OCI-LY7 (cell line): ENCODE measurements around the gene ARHGAP42.

Experiments used
- EZH2phosphoT487 ChIP-seq: fragments of 200-600 bp; sonication (generic); IDR thresholded peaks from 2 replicates; pipeline ENCODE4 v1.6.1; 2018; ENCODE audit warnings: low read depth, borderline replicate concordance, mild to moderate bottlenecking, mixed run types, antibody characterized with exemption, low read length, moderate library complexity, mixed read lengths
- TF ChIP-seq, protein P1 (sequence below): fragments of 200-600 bp; sonication (generic); conservative IDR thresholded peaks from 2 replicates; pipeline ENCODE4 v1.5.1; 2014; ENCODE audit warnings: mild to moderate bottlenecking, antibody characterized with exemption, low read length, moderate library complexity, mixed read lengths

DNA sequence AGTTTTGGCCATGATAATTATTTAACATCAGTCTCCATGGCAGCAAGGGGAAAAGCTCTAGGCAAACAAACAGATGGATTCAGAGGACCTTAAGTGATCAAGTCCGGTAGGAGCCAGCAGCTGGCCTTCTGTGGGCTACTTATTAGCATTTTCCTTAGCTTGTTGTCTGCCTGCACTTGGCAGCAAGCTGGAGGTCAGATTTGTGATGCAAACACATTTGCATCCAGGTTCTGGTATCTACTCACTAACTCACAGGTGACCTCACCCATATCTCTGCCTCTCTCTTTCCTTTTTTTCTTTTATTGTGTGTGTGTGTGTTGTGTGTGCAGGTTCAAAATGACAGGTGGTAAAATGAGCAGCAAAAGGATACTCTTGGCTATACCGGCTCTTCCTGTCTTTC is 32.3 kb downstream of the ARHGAP42 start:
- TF ChIP-seq, protein P1, sequence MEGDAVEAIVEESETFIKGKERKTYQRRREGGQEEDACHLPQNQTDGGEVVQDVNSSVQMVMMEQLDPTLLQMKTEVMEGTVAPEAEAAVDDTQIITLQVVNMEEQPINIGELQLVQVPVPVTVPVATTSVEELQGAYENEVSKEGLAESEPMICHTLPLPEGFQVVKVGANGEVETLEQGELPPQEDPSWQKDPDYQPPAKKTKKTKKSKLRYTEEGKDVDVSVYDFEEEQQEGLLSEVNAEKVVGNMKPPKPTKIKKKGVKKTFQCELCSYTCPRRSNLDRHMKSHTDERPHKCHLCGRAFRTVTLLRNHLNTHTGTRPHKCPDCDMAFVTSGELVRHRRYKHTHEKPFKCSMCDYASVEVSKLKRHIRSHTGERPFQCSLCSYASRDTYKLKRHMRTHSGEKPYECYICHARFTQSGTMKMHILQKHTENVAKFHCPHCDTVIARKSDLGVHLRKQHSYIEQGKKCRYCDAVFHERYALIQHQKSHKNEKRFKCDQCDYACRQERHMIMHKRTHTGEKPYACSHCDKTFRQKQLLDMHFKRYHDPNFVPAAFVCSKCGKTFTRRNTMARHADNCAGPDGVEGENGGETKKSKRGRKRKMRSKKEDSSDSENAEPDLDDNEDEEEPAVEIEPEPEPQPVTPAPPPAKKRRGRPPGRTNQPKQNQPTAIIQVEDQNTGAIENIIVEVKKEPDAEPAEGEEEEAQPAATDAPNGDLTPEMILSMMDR, result no peak
- TF ChIP-seq EZH2phosphoT487, result no peak
